Renal cortical epithelial cell (primary cell): Measurements from ENCODE around the gene CD1E. TPM values are rescaled to one million over a fixed set of nuclear protein-coding genes. Genes with fewer than 3 reads are reported as not detected.
"Not testable (repeated sequence)": the region's sequence is repeated elsewhere in the genome, so short reads cannot be mapped to it uniquely, and the experiment has no call there.

Experiments used
- DNase-seq: peaks from one replicate; pipeline ENCODE4 v3.0.0-alpha.2; 2011; ENCODE audit warnings: low read depth
- total RNA-seq: library from RNA; depleted of rRNA; stranded (reverse); fragments of >200 nt; gene quantifications from 2 replicates; pipeline ENCODE4 v1.2.3, GENCODE V29; 2014

The CD1E gene
- total RNA-seq = not detected in 2 replicates

GRCh38 chr1:158353303-158354075, at the start of gene CD1E:
CD1E (plus strand) TSS chr1:158353894; CDS start chr1:158353989, 95 bp downstream.
- no peak for DNase-seq

- DNase-seq = no peak
Measured at GRCh38 chr1:158310623-158311022, 43.1 kb upstream of the CD1E start.

- no peak for DNase-seq
Measured at GRCh38 chr1:158311066-158311465, 42.6 kb upstream of the CD1E start.

- DNase-seq = no peak
Measured at GRCh38 chr1:158323866-158324265, 29.8 kb upstream of the CD1E start.

GRCh38 chr1:158324395-158324794, 29.3 kb upstream of the CD1E start:
- no peak for DNase-seq

- DNase-seq = no peak
Measured at GRCh38 chr1:158327481-158327880, 26.2 kb upstream of the CD1E start.

- DNase-seq = no peak
Measured at GRCh38 chr1:158328426-158328825, 25.3 kb upstream of the CD1E start.

- DNase-seq = no peak
Measured at GRCh38 chr1:158329300-158329699, 24.4 kb upstream of the CD1E start.

- DNase-seq = peak; percentile 35
Measured at GRCh38 chr1:158329733-158330132, 24.0 kb upstream of the CD1E start.

- no peak for DNase-seq
Measured at GRCh38 chr1:158330391-158331105, 23.1 kb upstream of the CD1E start.

- DNase-seq = no peak
Measured at GRCh38 chr1:158331106-158331425, 22.6 kb upstream of the CD1E start.

GRCh38 chr1:158331481-158332150, 22.1 kb upstream of the CD1E start, which contains the start of gene CD1B:
CD1B (minus strand) TSS chr1:158331531; CDS start chr1:158331423, 108 bp downstream.
- no peak for DNase-seq

- no peak for DNase-seq
Measured at GRCh38 chr1:158333405-158334155, 20.1 kb upstream of the CD1E start.

GRCh38 chr1:158334526-158335212, 19.0 kb upstream of the CD1E start:
- DNase-seq = peak; percentile 32

- no peak for DNase-seq
Measured at GRCh38 chr1:158335213-158335532, 18.5 kb upstream of the CD1E start.

GRCh38 chr1:158336413-158336812, 17.3 kb upstream of the CD1E start:
- not testable (repeated sequence) for DNase-seq

GRCh38 chr1:158348946-158349345, 4.7 kb upstream of the CD1E start:
- DNase-seq = not testable (repeated sequence)

- DNase-seq = no peak
Measured at GRCh38 chr1:158354255-158354654, 561 bp downstream of the CD1E start.

- DNase-seq = no peak
Measured at GRCh38 chr1:158355773-158356285, 2.1 kb downstream of the CD1E start.

- DNase-seq = no peak
Measured at GRCh38 chr1:158356616-158357015, 2.9 kb downstream of the CD1E start.

- DNase-seq = no peak
Measured at GRCh38 chr1:158357441-158357840, 3.7 kb downstream of the CD1E start.
